ENCODE results near the gene EPHA2.
A peak's percentile ranks its signal among the peaks of the same experiment; 100 is the strongest.
"Not testable (repeated sequence)": the region's sequence is repeated elsewhere in the genome, so short reads cannot be mapped to it uniquely, and the experiment has no call there.

EPHA2 gene

GRCh38 chr1:16155537-16156410 lies at the start of gene EPHA2:
Gene EPHA2 (minus strand): TSS chr1:16156069. CDS start chr1:16155932, 137 bp downstream.
- no peak for DNase-seq

GRCh38 chr1:16205334-16205671 lies 49.4 kb upstream of the EPHA2 start:
- no peak for DNase-seq

- DNase-seq = peak; percentile 26
These were observed 48.9 kb upstream of the EPHA2 start for GRCh38 chr1:16204634-16205333.

- no peak for DNase-seq
These were observed 48.3 kb upstream of the EPHA2 start for GRCh38 chr1:16204216-16204615.

- DNase-seq = no peak
These were observed 47.7 kb upstream of the EPHA2 start for GRCh38 chr1:16203550-16203949.

- no peak for DNase-seq
These were observed 46.7 kb upstream of the EPHA2 start for GRCh38 chr1:16202281-16203210.

- DNase-seq = no peak
These were observed 43.8 kb upstream of the EPHA2 start for GRCh38 chr1:16199700-16200099.

GRCh38 chr1:16199157-16199501 lies 43.3 kb upstream of the EPHA2 start:
- DNase-seq = no peak

GRCh38 chr1:16198444-16199156 lies 42.7 kb upstream of the EPHA2 start:
- DNase-seq = no peak

- DNase-seq = no peak
These were observed 41.0 kb upstream of the EPHA2 start for GRCh38 chr1:16196874-16197273.

GRCh38 chr1:16196139-16196538 lies 40.3 kb upstream of the EPHA2 start:
- not testable (repeated sequence) for DNase-seq

- no peak for DNase-seq
These were observed 39.6 kb upstream of the EPHA2 start for GRCh38 chr1:16195518-16195905.

- no peak for DNase-seq
These were observed 36.2 kb upstream of the EPHA2 start for GRCh38 chr1:16191916-16192546.

GRCh38 chr1:16191309-16191708 lies 35.4 kb upstream of the EPHA2 start:
- no peak for DNase-seq

GRCh38 chr1:16189921-16190621 lies 34.2 kb upstream of the EPHA2 start:
- no peak for DNase-seq

GRCh38 chr1:16189003-16189402 lies 33.1 kb upstream of the EPHA2 start:
- no peak for DNase-seq

- peak; percentile 72 for DNase-seq
These were observed 32.0 kb upstream of the EPHA2 start for GRCh38 chr1:16187748-16188401.

GRCh38 chr1:16186655-16187235 lies 30.9 kb upstream of the EPHA2 start:
- DNase-seq = no peak

- no peak for DNase-seq
These were observed 28.9 kb upstream of the EPHA2 start for GRCh38 chr1:16184557-16185303.
